ENCODE results near the gene KIF5A.
"Not testable (repeated sequence)": the region's sequence is repeated elsewhere in the genome, so short reads cannot be mapped to it uniquely, and the experiment has no call there.

KIF5A gene

DNA sequence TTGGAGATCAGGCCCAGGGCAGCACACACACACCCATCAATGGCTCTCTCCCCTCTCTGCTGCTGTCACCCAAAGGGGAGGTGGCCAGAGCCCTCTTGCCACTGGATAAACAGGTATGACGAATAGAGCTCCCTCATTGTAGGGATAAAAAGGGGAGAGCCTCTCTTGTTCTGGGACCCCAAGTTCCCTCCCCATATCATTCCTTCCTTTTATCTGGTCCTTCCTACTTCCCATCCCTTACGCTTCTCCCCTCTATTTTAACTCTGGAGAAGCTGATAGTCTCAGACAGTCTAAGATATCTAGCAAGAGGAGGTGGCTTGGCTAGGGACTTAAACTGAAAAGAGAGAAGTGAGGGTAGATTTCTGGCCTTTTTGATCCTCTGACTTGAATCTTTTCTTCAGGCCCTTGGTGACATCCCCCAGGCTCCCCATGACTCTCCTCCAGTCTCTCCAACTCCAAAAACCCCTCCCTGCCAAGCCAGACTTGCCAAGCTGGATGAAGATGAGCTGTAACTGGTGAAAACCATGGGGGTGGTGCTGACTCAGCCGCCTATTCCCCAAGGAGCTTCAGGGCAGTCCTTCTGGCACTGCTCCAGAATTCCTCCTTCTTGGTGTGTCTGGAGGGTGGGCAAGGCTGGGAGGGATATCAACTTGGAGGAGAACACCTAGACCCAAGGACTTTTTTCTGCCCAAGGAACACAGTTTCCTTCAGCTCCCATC is 66.7 kb downstream of the KIF5A start:
- no peak overlapping the region for H3K4me2 ChIP-seq (ENCODE audit: low read depth, low read length, poor library complexity, severe bottlenecking)
- H3K27ac ChIP-seq (ENCODE audit: low read depth, low read length): no peak overlapping the region
- H3K9me3 ChIP-seq (ENCODE audit: insufficient read depth, low read length): no peaks in the 10 kb centered on the region
- H3K27me3 ChIP-seq (ENCODE audit: low read length): no peaks in the 10 kb centered on the region
- no peaks in the 10 kb centered on the region for H3K79me2 ChIP-seq (ENCODE audit: insufficient read depth, low read length)
- H2AFZ ChIP-seq (ENCODE audit: low read depth, low read length, severe bottlenecking): no peak overlapping the region
- no peak overlapping the region for H3K9ac ChIP-seq (ENCODE audit: low read length)
- no peaks in the 10 kb centered on the region for H4K20me1 ChIP-seq (ENCODE audit: low read depth, low read length)
- H3K36me3 ChIP-seq (ENCODE audit: low read length): no peaks in the 10 kb centered on the region
- H3K4me3 ChIP-seq (ENCODE audit: insufficient read depth, low read length, poor library complexity, severe bottlenecking): no peak overlapping the region
- TF ChIP-seq, protein P1, sequence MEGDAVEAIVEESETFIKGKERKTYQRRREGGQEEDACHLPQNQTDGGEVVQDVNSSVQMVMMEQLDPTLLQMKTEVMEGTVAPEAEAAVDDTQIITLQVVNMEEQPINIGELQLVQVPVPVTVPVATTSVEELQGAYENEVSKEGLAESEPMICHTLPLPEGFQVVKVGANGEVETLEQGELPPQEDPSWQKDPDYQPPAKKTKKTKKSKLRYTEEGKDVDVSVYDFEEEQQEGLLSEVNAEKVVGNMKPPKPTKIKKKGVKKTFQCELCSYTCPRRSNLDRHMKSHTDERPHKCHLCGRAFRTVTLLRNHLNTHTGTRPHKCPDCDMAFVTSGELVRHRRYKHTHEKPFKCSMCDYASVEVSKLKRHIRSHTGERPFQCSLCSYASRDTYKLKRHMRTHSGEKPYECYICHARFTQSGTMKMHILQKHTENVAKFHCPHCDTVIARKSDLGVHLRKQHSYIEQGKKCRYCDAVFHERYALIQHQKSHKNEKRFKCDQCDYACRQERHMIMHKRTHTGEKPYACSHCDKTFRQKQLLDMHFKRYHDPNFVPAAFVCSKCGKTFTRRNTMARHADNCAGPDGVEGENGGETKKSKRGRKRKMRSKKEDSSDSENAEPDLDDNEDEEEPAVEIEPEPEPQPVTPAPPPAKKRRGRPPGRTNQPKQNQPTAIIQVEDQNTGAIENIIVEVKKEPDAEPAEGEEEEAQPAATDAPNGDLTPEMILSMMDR (IDR thresholded peaks at IDR 0.05; ENCODE audit: insufficient read depth, low read length, poor library complexity, severe bottlenecking): no peak
- no peak for TF ChIP-seq EZH2phosphoT487 (conservative IDR thresholded peaks at IDR 0.05; ENCODE audit: low read length)
- no peaks in the 10 kb centered on the region for H3K9me2 ChIP-seq (replicated peaks; ENCODE audit: insufficient read depth, low read length)
- no peaks in the 10 kb centered on the region for H3F3A ChIP-seq (ENCODE audit: insufficient read depth)

DNA sequence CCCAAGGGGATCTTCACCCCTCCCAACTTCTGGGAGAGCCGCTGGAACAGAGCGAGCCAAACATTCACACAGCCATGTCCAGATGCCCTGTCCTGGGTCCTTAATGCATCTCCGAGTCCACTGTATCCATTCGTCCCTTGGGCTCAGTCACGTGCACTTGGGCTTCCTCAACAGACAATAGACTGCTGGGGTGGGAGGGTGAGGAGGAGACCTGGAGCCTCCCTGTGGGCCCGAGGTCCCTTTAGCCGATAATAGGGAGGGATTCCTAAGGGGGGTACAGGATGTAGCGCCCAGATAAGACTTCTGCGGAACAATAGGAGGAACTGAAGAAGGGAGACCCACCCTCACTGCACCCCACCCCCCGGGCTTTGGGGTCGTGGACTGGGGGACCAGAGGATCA is 68.1 kb downstream of the KIF5A start:
- no peak overlapping the region for H3K4me2 ChIP-seq (ENCODE audit: low read depth, low read length, poor library complexity, severe bottlenecking)
- no peaks in the 10 kb centered on the region for H3K36me3 ChIP-seq (ENCODE audit: low read length)
- H3F3A ChIP-seq (ENCODE audit: insufficient read depth): no peaks in the 10 kb centered on the region

DNA sequence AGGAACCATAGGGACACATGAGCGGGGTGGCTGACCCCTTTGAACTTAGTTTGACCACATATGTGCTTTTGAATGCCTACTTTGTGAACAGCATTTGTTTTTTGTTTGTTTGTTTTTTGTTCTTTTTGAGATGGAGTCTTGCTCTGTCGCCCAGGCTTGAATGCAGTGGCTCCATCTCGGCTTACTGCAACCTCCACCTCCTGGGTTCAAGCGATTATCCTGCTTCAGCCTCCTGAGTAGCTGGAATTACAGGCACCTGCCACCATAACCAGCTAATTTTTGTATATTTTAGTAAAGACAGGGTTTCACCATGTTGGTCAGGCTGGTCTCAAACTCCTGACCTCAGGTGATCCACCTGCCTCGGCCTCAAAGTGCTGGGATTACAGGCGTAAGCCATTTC is 68.6 kb downstream of the KIF5A start:
- not testable (repeated sequence) for H3K79me2 ChIP-seq (ENCODE audit: insufficient read depth, low read length); H3K9me3 ChIP-seq (ENCODE audit: insufficient read depth, low read length); H3K36me3 ChIP-seq (ENCODE audit: low read length); H3K9ac ChIP-seq (ENCODE audit: low read length); H3K9me2 ChIP-seq (replicated peaks; ENCODE audit: insufficient read depth, low read length); H4K20me1 ChIP-seq (ENCODE audit: low read depth, low read length); H3K27me3 ChIP-seq (ENCODE audit: low read length); H2AFZ ChIP-seq (ENCODE audit: low read depth, low read length, severe bottlenecking); H3F3A ChIP-seq (ENCODE audit: insufficient read depth); H3K4me3 ChIP-seq (ENCODE audit: insufficient read depth, low read length, poor library complexity, severe bottlenecking); H3K27ac ChIP-seq (ENCODE audit: low read depth, low read length); H3K4me2 ChIP-seq (ENCODE audit: low read depth, low read length, poor library complexity, severe bottlenecking)

More for the DNA sequence above, 68.1 kb downstream of the KIF5A start:
- no peak overlapping the region for H2AFZ ChIP-seq (ENCODE audit: low read depth, low read length, severe bottlenecking)
- no peak overlapping the region for H3K4me3 ChIP-seq (ENCODE audit: insufficient read depth, low read length, poor library complexity, severe bottlenecking)
- no peaks in the 10 kb centered on the region for H3K9me2 ChIP-seq (replicated peaks; ENCODE audit: insufficient read depth, low read length)
- TF ChIP-seq, protein P1 (IDR thresholded peaks at IDR 0.05; ENCODE audit: insufficient read depth, low read length, poor library complexity, severe bottlenecking): no peak
- no peak for TF ChIP-seq EZH2phosphoT487 (conservative IDR thresholded peaks at IDR 0.05; ENCODE audit: low read length)
- no peak overlapping the region for H3K27ac ChIP-seq (ENCODE audit: low read depth, low read length)
- no peaks in the 10 kb centered on the region for H3K27me3 ChIP-seq (ENCODE audit: low read length)
- H4K20me1 ChIP-seq (ENCODE audit: low read depth, low read length): no peaks in the 10 kb centered on the region
- H3K9me3 ChIP-seq (ENCODE audit: insufficient read depth, low read length): no peaks in the 10 kb centered on the region
- no peak overlapping the region for H3K9ac ChIP-seq (ENCODE audit: low read length)
- H3K79me2 ChIP-seq (ENCODE audit: insufficient read depth, low read length): no peaks in the 10 kb centered on the region

DNA sequence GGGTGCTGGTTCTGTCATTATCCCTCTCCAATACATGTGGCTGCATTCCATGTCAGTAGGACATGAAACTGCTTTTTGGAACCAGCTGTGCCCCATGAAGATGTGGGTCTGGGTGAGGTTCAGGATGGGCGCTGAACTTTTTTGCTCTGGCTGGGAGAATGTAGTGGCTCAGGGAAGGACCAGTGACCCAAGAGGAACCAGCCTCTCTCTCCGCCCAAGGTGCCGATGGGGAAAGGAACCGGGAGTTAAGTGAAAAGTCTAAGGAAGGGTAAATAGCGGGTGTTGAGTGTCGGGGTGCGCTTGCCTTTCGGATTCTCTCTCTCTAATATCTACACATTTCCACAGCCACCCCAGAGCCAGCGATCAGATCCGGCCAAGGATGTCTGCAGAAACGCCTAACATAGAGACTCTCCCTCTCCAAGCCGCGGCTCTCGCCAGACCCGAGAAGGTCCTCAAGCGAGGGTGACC is 69.2 kb downstream of the KIF5A start:
- no peak overlapping the region for H3K4me3 ChIP-seq (ENCODE audit: insufficient read depth, low read length, poor library complexity, severe bottlenecking)
- TF ChIP-seq EZH2phosphoT487 (conservative IDR thresholded peaks at IDR 0.05; ENCODE audit: low read length): no peak
- TF ChIP-seq, protein P1 (IDR thresholded peaks at IDR 0.05; ENCODE audit: insufficient read depth, low read length, poor library complexity, severe bottlenecking): no peak
- no peak overlapping the region for H3K9ac ChIP-seq (ENCODE audit: low read length)
- H3K9me3 ChIP-seq (ENCODE audit: insufficient read depth, low read length): no peaks in the 10 kb centered on the region
- H2AFZ ChIP-seq (ENCODE audit: low read depth, low read length, severe bottlenecking): no peak overlapping the region
- no peaks in the 10 kb centered on the region for H3K79me2 ChIP-seq (ENCODE audit: insufficient read depth, low read length)
- no peaks in the 10 kb centered on the region for H4K20me1 ChIP-seq (ENCODE audit: low read depth, low read length)
- H3K36me3 ChIP-seq (ENCODE audit: low read length): no peaks in the 10 kb centered on the region
- no peak overlapping the region for H3K27ac ChIP-seq (ENCODE audit: low read depth, low read length)
- H3K4me2 ChIP-seq (ENCODE audit: low read depth, low read length, poor library complexity, severe bottlenecking): no peak overlapping the region
- no peaks in the 10 kb centered on the region for H3K9me2 ChIP-seq (replicated peaks; ENCODE audit: insufficient read depth, low read length)
- H3K27me3 ChIP-seq (ENCODE audit: low read length): no peaks in the 10 kb centered on the region
- no peaks in the 10 kb centered on the region for H3F3A ChIP-seq (ENCODE audit: insufficient read depth)

All from SU-DHL-6 (cell line).